Osteocyte (in vitro differentiated cells): ENCODE results near the gene DISC1. TPM values are rescaled to one million over a fixed set of nuclear protein-coding genes. Genes with fewer than 3 reads are reported as not detected.
"Not testable (repeated sequence)": the region's sequence is repeated elsewhere in the genome, so short reads cannot be mapped to it uniquely, and the experiment has no call there.

Experiments used
- DNase-seq: peaks from one replicate; pipeline ENCODE4 v3.0.0; 2021; ENCODE audit warnings: mixed read lengths; ENCODE audit not compliant: unreplicated experiment; ENCODE audit errors: extremely low spot score
- H3K27ac Mint-ChIP-seq: one replicate; pipeline ENCODE4 v1.8.0; 2021; ENCODE audit warnings: mild to moderate bottlenecking, mixed read lengths; ENCODE audit not compliant: unreplicated experiment
- H3K27me3 Mint-ChIP-seq: one replicate; pipeline ENCODE4 v1.8.0; 2021; ENCODE audit warnings: mixed read lengths; ENCODE audit not compliant: unreplicated experiment
- H3K36me3 Mint-ChIP-seq: one replicate; pipeline ENCODE4 v1.8.0; 2021; ENCODE audit warnings: mixed read lengths; ENCODE audit not compliant: unreplicated experiment
- H3K4me1 Mint-ChIP-seq: one replicate; pipeline ENCODE4 v1.8.0; 2021; ENCODE audit warnings: mixed read lengths; ENCODE audit not compliant: unreplicated experiment
- H3K4me3 Mint-ChIP-seq: one replicate; pipeline ENCODE4 v1.8.0; 2021; ENCODE audit warnings: mild to moderate bottlenecking, moderate library complexity, mixed read lengths; ENCODE audit not compliant: unreplicated experiment
- H3K9me3 Mint-ChIP-seq: one replicate; pipeline ENCODE4 v1.8.0; 2021; ENCODE audit warnings: mixed read lengths; ENCODE audit not compliant: unreplicated experiment
- total RNA-seq: library from RNA; stranded (reverse); gene quantifications from 2 replicates; pipeline ENCODE4 v1.2.1, GENCODE V29; 2021
- TF ChIP-seq, protein P1 (sequence below): fragments of 200-600 bp; sonication (generic); IDR thresholded peaks from 2 replicates; pipeline ENCODE4 v1.5.0; 2021; ENCODE audit warnings: antibody characterized with exemption, mild to moderate bottlenecking, moderate library complexity

The DISC1 gene
- total RNA-seq, 1 donor from 2014 or later: 15.6 TPM

GRCh38 chr1:231631717-231632116 lies 5.1 kb downstream of the DISC1 start:
- Mint-ChIP-seq H3K4me1 (peaks cover 70% of the 10 kb centered on the region), H3K36me3 (peaks cover 1% of the 10 kb centered on the region), H3K4me3 (no peak overlapping the region), H3K27me3 (no peaks in the 10 kb centered on the region), H3K27ac (no peak overlapping the region), H3K9me3 (no peaks in the 10 kb centered on the region)
- DNase-seq: no peak
- TF ChIP-seq, protein P1, sequence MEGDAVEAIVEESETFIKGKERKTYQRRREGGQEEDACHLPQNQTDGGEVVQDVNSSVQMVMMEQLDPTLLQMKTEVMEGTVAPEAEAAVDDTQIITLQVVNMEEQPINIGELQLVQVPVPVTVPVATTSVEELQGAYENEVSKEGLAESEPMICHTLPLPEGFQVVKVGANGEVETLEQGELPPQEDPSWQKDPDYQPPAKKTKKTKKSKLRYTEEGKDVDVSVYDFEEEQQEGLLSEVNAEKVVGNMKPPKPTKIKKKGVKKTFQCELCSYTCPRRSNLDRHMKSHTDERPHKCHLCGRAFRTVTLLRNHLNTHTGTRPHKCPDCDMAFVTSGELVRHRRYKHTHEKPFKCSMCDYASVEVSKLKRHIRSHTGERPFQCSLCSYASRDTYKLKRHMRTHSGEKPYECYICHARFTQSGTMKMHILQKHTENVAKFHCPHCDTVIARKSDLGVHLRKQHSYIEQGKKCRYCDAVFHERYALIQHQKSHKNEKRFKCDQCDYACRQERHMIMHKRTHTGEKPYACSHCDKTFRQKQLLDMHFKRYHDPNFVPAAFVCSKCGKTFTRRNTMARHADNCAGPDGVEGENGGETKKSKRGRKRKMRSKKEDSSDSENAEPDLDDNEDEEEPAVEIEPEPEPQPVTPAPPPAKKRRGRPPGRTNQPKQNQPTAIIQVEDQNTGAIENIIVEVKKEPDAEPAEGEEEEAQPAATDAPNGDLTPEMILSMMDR: no peak

- no peak for DNase-seq
- H3K9me3 Mint-ChIP-seq: no peaks in the 10 kb centered on the region
- H3K27me3 Mint-ChIP-seq: no peaks in the 10 kb centered on the region
- H3K4me1 Mint-ChIP-seq: peaks cover 73% of the 10 kb centered on the region
- H3K36me3 Mint-ChIP-seq: peaks cover 1% of the 10 kb centered on the region
- H3K27ac Mint-ChIP-seq: no peak overlapping the region
- no peak overlapping the region for H3K4me3 Mint-ChIP-seq
- TF ChIP-seq, protein P1: no peak
Measured at GRCh38 chr1:231632119-231632518, 5.5 kb downstream of the DISC1 start.

- peaks cover 14% of the 10 kb centered on the region for H3K9me3 Mint-ChIP-seq
- H3K27me3 Mint-ChIP-seq: no peaks in the 10 kb centered on the region
- H3K4me1 Mint-ChIP-seq: peaks cover 62% of the 10 kb centered on the region
- H3K4me3 Mint-ChIP-seq: no peak overlapping the region
- no peak for DNase-seq
- TF ChIP-seq, protein P1: no peak
- H3K36me3 Mint-ChIP-seq: peaks cover 9% of the 10 kb centered on the region
- H3K27ac Mint-ChIP-seq: peak overlapping the region; percentile 43
Measured at GRCh38 chr1:231634323-231635013, 7.9 kb downstream of the DISC1 start.

GRCh38 chr1:231636157-231636556 lies 9.6 kb downstream of the DISC1 start:
- TF ChIP-seq, protein P1: no peak
- no peaks in the 10 kb centered on the region for H3K27me3 Mint-ChIP-seq
- peak overlapping the region; percentile 57 for H3K4me3 Mint-ChIP-seq
- no peak for DNase-seq
- peak overlapping the region; percentile 87 for H3K27ac Mint-ChIP-seq
- H3K9me3 Mint-ChIP-seq: peaks cover 14% of the 10 kb centered on the region
- peaks cover 11% of the 10 kb centered on the region for H3K36me3 Mint-ChIP-seq
- H3K4me1 Mint-ChIP-seq: peaks cover 50% of the 10 kb centered on the region

GRCh38 chr1:231636922-231637321 lies 10.3 kb downstream of the DISC1 start:
- peaks cover 14% of the 10 kb centered on the region for H3K9me3 Mint-ChIP-seq
- peaks cover 46% of the 10 kb centered on the region for H3K4me1 Mint-ChIP-seq
- peaks cover 11% of the 10 kb centered on the region for H3K36me3 Mint-ChIP-seq
- not testable (repeated sequence) for H3K4me3 Mint-ChIP-seq, H3K27ac Mint-ChIP-seq, DNase-seq, H3K27me3 Mint-ChIP-seq
